GM12872 (cell line): ENCODE results near the gene DDX23.
A peak's percentile ranks its signal among the peaks of the same experiment; 100 is the strongest.

Experiments used
- CTCF ChIP-seq: IDR thresholded peaks from 3 replicates; pipeline ENCODE4 v1.5.1; 2011; ENCODE audit warnings: low read depth, mild to moderate bottlenecking, low read length, moderate library complexity; ENCODE audit not compliant: insufficient read depth

The DDX23 gene

GRCh38 chr12:48873096-48873495 lies 21.1 kb upstream of the DDX23 start:
- TF ChIP-seq CTCF: no peak

DNA sequence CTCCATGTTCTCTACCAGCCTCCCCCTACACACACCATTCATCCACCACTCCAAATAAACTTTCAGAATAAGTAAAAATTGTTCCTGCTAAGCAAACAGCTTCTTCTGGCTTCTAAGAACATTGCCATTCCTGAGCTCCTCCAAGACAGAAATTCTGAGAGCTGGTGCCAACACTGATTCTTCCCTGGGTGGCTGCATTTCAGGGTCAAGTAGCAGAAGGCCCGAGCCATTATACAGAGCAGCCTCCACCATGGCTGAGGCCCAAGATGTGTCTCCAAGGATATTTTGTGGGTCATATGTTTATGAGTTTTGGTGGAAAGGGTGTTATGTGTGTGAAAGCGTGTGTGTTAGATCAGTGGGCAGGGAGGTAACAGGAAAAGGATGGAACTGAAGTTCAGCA lies 17.2 kb upstream of the DDX23 start:
- no peak for TF ChIP-seq CTCF

DNA sequence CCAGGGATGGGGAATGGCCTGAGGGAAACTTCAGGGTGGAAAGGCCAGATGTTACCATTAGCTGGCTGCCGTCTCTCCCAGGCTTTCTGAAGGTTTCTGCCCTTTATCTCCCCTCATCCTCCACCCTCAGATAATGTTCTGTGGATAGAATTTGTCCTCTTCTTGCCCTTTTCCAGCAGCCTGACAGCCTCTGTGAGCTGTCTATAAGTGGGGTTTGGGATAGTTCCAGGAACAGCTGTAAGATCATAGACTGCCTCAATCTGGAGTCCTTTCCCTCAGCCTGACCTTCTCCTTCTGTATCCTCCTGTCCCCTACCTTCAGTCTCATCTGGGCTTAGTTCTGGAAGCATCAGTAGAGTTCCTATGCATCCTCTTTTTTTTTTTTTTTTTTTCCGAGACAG lies 16.5 kb upstream of the DDX23 start:
- no peak for TF ChIP-seq CTCF

DNA sequence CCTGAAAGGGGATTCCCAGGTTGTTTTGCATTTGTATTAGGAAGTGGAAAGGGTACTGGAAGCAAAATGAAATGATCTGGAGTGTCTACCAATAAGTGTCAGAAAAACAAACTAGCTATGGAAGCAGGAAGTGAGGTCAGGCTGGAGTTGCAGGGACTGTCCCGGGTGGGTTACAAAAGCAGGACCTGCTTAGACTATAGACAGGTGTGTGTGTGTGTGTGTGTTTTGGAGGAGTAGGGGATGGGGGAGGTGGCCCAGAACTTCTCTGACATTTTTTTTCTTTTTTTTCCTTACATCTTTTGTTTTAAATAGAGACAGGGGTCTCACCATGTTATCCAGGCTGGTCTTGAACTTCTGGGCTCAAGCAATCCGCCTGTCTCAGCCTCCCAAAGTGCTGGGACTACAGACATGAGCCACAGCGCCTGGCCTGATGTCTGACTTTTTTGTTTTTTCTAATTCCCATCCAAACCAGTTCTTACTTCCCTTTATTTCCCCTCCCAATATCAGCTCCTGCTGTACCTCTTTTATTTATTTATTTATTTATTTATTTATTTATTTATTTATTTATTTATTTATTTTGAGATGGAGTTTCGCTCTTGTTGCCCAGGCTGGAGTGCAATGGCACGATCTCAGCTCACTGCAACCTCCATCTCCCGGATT lies 14.2 kb upstream of the DDX23 start:
- TF ChIP-seq CTCF: no peak

DNA sequence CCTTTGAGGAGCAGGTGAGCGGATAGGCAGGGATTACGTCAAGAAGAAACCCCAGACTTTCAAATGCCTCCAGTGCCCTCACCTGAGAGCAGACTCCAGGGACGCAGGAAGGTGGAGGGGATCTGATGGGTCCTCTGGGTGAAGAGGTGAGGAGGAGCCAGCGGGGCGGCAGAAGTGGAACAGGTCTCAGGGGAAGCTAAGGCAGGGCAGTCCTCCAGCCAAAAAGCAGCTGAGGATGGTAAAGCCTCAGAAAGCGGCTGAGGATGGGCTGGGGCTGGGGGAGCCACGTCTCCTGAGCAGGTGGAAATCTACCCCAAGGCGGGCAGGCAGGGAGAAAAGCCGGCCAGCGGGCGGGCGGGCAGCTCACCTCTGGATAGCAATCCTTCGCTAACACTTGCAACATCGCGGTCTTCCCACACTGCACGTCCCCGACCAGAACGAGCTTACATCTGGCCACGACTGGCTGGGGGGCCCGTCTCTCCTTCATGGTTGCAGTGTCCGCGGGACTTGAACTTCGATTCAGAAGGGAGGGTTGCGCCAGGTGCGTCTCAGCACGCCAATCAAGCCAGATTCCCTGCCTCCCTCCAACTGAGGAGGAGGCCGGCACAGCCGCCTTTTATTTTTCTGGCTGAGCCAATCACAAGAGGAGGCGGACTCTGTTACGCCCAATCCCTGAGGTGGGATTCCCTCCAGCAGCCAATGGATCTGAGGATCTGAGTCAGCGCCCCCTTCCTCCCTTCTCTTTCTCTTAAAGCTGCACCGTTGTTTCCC lies 13.5 kb upstream of the DDX23 start, which contains the start of gene RND1:
Gene RND1, minus strand, starts transcription at position 590 of the 771 bp plus-strand sequence. Its CDS starts 103 bp downstream, at position 487.
- TF ChIP-seq CTCF: 0 out of 3 replicates have a peak, but pooled peaks have one; percentile 8

- no peak for TF ChIP-seq CTCF
Measured at GRCh38 chr12:48863291-48863690, 11.3 kb upstream of the DDX23 start.

DNA sequence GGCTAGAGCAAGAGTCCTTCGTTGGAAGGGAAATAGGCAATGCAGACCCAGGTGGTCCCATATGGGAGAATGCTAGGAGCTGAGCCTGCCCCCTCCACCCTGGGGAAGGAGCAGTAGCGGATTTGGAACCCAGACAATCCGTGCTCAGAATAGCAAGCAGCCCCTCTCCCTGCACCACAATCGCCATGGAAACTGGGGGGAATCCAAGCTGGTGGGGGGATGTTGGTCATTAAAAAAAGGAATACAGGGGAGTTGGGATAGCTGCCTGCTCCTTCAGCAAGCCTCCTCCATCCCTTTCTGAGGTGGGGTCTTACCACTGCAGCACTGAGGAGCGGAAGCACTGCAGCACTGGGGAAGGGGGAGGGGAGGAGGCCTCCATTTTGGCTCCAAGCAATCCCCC lies 10.8 kb upstream of the DDX23 start:
- no peak for TF ChIP-seq CTCF
